Osteoblast (primary cell): ENCODE measurements around the gene BOLA2. TPM values are rescaled to one million over a fixed set of nuclear protein-coding genes. Genes with fewer than 3 reads are reported as not detected.
"Not testable (repeated sequence)": the region's sequence is repeated elsewhere in the genome, so short reads cannot be mapped to it uniquely, and the experiment has no call there.

Experiments
- DNase-seq: peaks from one replicate; pipeline ENCODE4 v3.0.0; 2011; ENCODE audit warnings: low spot score, mixed read lengths; ENCODE audit not compliant: insufficient read length; ENCODE audit errors: missing footprints
- H2AFZ ChIP-seq: 2 replicates; pipeline ENCODE4 v1.6.0; 2011; ENCODE audit warnings: mild to moderate bottlenecking, low read length
- H3K27ac ChIP-seq: 2 replicates; pipeline ENCODE4 v1.5.1; 2011; ENCODE audit warnings: mild to moderate bottlenecking, low read depth, low read length, moderate library complexity
- H3K27me3 ChIP-seq: 2 replicates; pipeline ENCODE4 v1.6.0; 2012; ENCODE audit warnings: mild to moderate bottlenecking, control low read depth, inconsistent platforms, low read length, moderate library complexity; ENCODE audit not compliant: insufficient read depth
- H3K36me3 ChIP-seq: 2 replicates; pipeline ENCODE4 v1.5.1; 2011; ENCODE audit warnings: mild to moderate bottlenecking, low read length, control low read depth, moderate library complexity; ENCODE audit not compliant: insufficient read depth
- H3K4me1 ChIP-seq: 2 replicates; pipeline ENCODE4 v1.5.1; 2011; ENCODE audit warnings: mild to moderate bottlenecking, low read length, control low read depth, moderate library complexity; ENCODE audit not compliant: insufficient read depth
- H3K4me2 ChIP-seq: 2 replicates; pipeline ENCODE4 v1.6.0; 2011; ENCODE audit warnings: mild to moderate bottlenecking, low read length; ENCODE audit not compliant: insufficient read depth
- H3K4me3 ChIP-seq: fragments of 200-600 bp; sonication (generic); 3 replicates; pipeline ENCODE4 v1.5.1; 2012; ENCODE audit warnings: mild to moderate bottlenecking, low read length, inconsistent platforms; ENCODE audit not compliant: insufficient read depth
- H3K79me2 ChIP-seq: 2 replicates; pipeline ENCODE4 v1.6.0; 2012; ENCODE audit warnings: mild to moderate bottlenecking, low read length, control low read depth, inconsistent platforms; ENCODE audit not compliant: insufficient read depth
- H3K9me3 ChIP-seq: 2 replicates; pipeline ENCODE4 v1.5.1; 2011; ENCODE audit warnings: low read depth, low read length, control low read depth
- H4K20me1 ChIP-seq: 2 replicates; pipeline ENCODE4 v1.6.0; 2012; ENCODE audit warnings: mild to moderate bottlenecking, low read length, control low read depth; ENCODE audit not compliant: insufficient read depth
- total RNA-seq: library from RNA; depleted of rRNA; stranded (reverse); fragments of >200 nt; gene quantifications from 2 replicates; pipeline ENCODE4 v1.2.3, GENCODE V29; 2012

Gene BOLA2
- total RNA-seq, result 13.3 and 19.9 TPM in 2 replicates

GRCh38 chr16:29454269-29454668 is at the start of gene BOLA2, which contains the start of gene SLX1B:
Gene BOLA2, minus strand, starts transcription at chr16:29454351. Its CDS starts 98 bp downstream, at chr16:29454253.
Gene SLX1B, plus strand, starts transcription at chr16:29454533.
- H3K79me2 ChIP-seq, H3K27ac ChIP-seq, H3K4me2 ChIP-seq, H3K4me1 ChIP-seq, H3K27me3 ChIP-seq, DNase-seq, H3K4me3 ChIP-seq, H3K36me3 ChIP-seq, H2AFZ ChIP-seq, H3K9me3 ChIP-seq, H4K20me1 ChIP-seq: not testable (repeated sequence)

DNA sequence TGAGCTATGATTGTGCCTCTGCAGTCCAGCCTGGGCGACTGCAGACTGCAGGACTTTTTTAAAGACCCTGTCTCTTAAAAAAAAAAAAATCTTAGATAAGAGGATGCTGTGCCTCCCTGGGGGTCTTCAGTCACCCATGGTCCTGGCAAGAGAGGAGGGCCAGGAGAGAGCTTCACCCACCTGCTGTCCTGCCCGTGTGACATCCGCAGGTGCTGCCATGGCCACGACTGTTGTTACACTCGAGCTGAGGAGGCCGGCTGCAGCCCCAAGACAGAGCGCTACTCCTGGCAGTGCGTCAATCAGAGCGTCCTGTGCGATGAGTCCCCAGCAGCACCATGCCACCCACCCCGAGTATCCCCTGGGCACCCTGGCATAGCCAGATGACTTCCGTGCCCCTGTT is 28.1 kb upstream of the BOLA2 start:
- not testable (repeated sequence) for H3K4me2 ChIP-seq, H3K4me1 ChIP-seq, H3K9me3 ChIP-seq, H3K79me2 ChIP-seq, H3K4me3 ChIP-seq, H3K36me3 ChIP-seq, H3K27ac ChIP-seq, DNase-seq, H3K27me3 ChIP-seq, H2AFZ ChIP-seq, H4K20me1 ChIP-seq

DNA sequence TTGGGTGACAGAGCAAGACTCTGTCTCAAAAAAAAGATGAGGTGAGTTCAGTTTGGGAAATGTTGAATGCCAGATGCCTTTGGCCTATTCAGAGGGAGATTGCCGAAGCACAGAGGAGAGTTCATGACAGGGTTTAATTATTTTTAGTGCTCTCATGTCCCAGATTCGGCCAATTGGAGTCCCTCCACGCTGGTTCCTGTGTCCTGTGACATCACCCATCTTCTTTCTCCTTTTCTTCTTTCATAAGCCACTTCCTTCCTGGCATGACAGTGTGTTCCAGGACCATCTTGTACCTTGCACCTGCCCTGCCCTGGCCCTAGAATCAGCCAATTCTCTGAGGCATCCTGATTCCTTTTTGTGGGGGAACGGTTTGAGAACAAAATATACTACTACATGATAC is 17.9 kb upstream of the BOLA2 start:
- not testable (repeated sequence) for H3K27me3 ChIP-seq, H3K79me2 ChIP-seq, H3K9me3 ChIP-seq, H2AFZ ChIP-seq, H3K27ac ChIP-seq, H4K20me1 ChIP-seq, H3K4me1 ChIP-seq, H3K4me2 ChIP-seq, H3K4me3 ChIP-seq, DNase-seq, H3K36me3 ChIP-seq

GRCh38 chr16:29469660-29470059 is 15.5 kb upstream of the BOLA2 start:
- DNase-seq, H4K20me1 ChIP-seq, H3K79me2 ChIP-seq, H3K4me1 ChIP-seq, H3K27me3 ChIP-seq, H3K36me3 ChIP-seq, H3K4me3 ChIP-seq, H3K9me3 ChIP-seq: not testable (repeated sequence)
- Histone ChIP-seq H3K4me2 (peak overlapping the region; percentile 53), H2AFZ (peak overlapping the region; percentile 41), H3K27ac (peak overlapping the region; percentile 45)

GRCh38 chr16:29467654-29468366 is 13.7 kb upstream of the BOLA2 start:
- H4K20me1 ChIP-seq, H3K4me3 ChIP-seq, H3K9me3 ChIP-seq, H2AFZ ChIP-seq, H3K4me1 ChIP-seq, H3K27me3 ChIP-seq, H3K27ac ChIP-seq, H3K79me2 ChIP-seq, DNase-seq, H3K36me3 ChIP-seq, H3K4me2 ChIP-seq: not testable (repeated sequence)

- H3K27me3 ChIP-seq, DNase-seq, H3K4me1 ChIP-seq, H2AFZ ChIP-seq, H3K79me2 ChIP-seq, H4K20me1 ChIP-seq, H3K27ac ChIP-seq, H3K36me3 ChIP-seq, H3K4me2 ChIP-seq, H3K4me3 ChIP-seq, H3K9me3 ChIP-seq: not testable (repeated sequence)
Observed at GRCh38 chr16:29466904-29467303, 12.8 kb upstream of the BOLA2 start.

- not testable (repeated sequence) for H3K36me3 ChIP-seq, DNase-seq, H3K27ac ChIP-seq, H2AFZ ChIP-seq, H3K27me3 ChIP-seq, H3K9me3 ChIP-seq, H4K20me1 ChIP-seq, H3K4me3 ChIP-seq, H3K4me2 ChIP-seq, H3K4me1 ChIP-seq, H3K79me2 ChIP-seq
Observed at GRCh38 chr16:29465985-29466824, 12.1 kb upstream of the BOLA2 start.

GRCh38 chr16:29460647-29461030 is 6.5 kb upstream of the BOLA2 start:
- H3K4me3 ChIP-seq, H3K4me1 ChIP-seq, H4K20me1 ChIP-seq, H3K27me3 ChIP-seq, H2AFZ ChIP-seq, H3K9me3 ChIP-seq, DNase-seq, H3K36me3 ChIP-seq, H3K4me2 ChIP-seq, H3K79me2 ChIP-seq, H3K27ac ChIP-seq: not testable (repeated sequence)
